GM10266 (cell line): ENCODE data around the gene PSMD8.

Experiments
- DNase-seq: peaks from one replicate; pipeline ENCODE4 v3.0.0; 2012; ENCODE audit errors: extremely low spot score
- TF ChIP-seq, protein P1 (sequence below): IDR thresholded peaks from 2 replicates; pipeline ENCODE4 v1.5.1; 2012; ENCODE audit warnings: mild to moderate bottlenecking, low read depth; ENCODE audit not compliant: control insufficient read depth, insufficient read depth; ENCODE audit errors: missing control alignments

The PSMD8 gene

DNA sequence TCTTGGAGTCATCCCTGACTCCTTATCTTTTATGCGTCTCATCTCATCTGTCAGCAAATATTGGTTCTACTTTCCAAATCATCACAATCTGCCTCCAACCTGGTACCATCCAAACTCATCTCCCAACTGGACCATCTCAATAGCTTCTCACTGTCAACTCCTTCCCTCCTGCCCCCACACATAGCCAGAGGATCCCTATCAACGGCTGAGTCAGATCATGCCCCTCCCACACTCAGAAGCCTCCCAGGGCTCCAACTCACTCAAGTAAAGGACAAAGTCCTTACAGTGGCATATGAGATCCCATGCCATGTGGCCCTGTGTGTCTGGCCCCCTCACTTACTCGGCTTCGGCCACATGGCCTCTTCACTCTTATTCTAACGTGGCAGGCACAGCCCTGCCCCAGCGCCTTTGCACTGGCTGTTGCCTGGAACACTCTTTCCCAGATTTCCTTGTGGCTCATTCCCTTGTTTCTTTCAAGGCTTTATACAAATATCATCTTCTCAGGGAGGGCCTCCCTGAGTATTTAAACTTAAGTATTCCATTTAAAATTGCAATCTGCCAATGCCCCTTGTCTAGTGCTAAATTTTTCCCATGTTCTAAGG is 18.4 kb downstream of the PSMD8 start:
- TF ChIP-seq, protein P1, sequence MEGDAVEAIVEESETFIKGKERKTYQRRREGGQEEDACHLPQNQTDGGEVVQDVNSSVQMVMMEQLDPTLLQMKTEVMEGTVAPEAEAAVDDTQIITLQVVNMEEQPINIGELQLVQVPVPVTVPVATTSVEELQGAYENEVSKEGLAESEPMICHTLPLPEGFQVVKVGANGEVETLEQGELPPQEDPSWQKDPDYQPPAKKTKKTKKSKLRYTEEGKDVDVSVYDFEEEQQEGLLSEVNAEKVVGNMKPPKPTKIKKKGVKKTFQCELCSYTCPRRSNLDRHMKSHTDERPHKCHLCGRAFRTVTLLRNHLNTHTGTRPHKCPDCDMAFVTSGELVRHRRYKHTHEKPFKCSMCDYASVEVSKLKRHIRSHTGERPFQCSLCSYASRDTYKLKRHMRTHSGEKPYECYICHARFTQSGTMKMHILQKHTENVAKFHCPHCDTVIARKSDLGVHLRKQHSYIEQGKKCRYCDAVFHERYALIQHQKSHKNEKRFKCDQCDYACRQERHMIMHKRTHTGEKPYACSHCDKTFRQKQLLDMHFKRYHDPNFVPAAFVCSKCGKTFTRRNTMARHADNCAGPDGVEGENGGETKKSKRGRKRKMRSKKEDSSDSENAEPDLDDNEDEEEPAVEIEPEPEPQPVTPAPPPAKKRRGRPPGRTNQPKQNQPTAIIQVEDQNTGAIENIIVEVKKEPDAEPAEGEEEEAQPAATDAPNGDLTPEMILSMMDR = no peak
- no peak for DNase-seq

GRCh38 chr19:38394488-38394887 is 20.1 kb downstream of the PSMD8 start:
- TF ChIP-seq, protein P1 = no peak

GRCh38 chr19:38395381-38396114 is 21.2 kb downstream of the PSMD8 start:
- TF ChIP-seq, protein P1 = no peak
- DNase-seq = no peak

More at GRCh38 chr19:38394488-38394887, 20.1 kb downstream of the PSMD8 start:
- DNase-seq = no peak

DNA sequence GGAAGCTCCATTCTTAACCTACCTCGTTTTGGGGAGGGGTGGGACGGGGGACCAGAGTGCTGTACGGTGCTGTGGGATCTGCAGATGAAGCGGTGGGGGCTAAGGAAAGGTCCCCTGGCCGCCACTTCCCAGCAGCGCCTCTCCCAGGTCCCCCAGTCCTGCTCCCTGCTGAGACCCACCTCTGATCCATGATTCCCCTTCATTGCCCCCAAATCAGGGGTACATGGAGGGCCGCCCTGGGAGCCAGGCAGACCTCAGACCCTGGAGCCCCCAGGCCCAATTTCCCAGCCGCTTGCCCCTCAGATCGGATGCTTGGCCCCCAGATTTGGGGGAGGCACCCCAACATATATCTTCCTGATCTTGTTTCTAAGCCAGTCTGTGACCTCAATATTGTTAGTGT is 24.7 kb downstream of the PSMD8 start:
- TF ChIP-seq, protein P1 = no peak
- DNase-seq = no peak

GRCh38 chr19:38399537-38399936 is 25.2 kb downstream of the PSMD8 start:
- TF ChIP-seq, protein P1 = no peak
- DNase-seq = no peak

DNA sequence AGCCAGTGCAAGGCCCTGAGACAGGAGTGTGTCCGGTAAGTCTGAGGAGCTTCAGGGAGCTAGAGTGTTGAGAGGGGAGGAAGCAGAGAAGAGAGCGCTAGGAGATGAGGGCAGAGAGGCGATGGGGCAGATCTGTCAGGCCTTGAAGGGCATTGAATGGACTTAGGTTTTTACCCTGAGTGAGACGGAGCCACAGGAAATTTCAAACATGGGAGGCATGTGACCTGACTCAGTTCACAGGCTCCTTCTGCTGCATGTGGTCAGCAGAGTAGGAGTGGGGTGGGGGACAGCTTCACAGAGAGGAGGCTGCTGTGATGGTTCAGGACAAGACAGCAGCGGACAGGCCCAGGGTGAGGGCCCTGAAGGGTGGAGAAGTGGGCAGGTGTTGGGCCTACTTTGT is 26.0 kb downstream of the PSMD8 start:
- TF ChIP-seq, protein P1 = no peak
- no peak for DNase-seq

DNA sequence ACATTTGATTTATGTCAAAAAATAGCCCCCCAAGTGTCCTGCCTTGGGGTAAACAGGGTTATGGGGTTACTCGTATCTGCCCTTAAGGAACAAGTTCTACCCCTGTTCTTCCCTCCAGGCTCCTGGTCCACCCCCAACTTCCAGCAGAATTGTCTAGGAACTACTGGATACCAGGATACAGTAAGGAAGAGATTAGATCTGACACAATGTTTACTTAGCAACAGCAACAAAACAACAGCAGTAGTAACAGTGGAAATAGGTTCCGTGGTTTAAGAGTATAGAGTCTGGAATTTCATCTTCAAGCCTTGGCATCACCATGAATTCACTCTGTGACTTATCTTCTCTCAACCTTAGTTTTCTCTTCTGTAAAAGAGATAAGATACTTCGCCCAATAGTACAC is 26.8 kb downstream of the PSMD8 start:
- DNase-seq = no peak
- TF ChIP-seq, protein P1 = no peak
